ENCODE data around the gene FAM135A. TPM values are rescaled to one million over a fixed set of nuclear protein-coding genes. Genes with fewer than 3 reads are reported as not detected.

FAM135A gene
- total RNA-seq, 6 donors from 2014 or later: 13.7 to 57.9 (median 29.2) TPM

DNA sequence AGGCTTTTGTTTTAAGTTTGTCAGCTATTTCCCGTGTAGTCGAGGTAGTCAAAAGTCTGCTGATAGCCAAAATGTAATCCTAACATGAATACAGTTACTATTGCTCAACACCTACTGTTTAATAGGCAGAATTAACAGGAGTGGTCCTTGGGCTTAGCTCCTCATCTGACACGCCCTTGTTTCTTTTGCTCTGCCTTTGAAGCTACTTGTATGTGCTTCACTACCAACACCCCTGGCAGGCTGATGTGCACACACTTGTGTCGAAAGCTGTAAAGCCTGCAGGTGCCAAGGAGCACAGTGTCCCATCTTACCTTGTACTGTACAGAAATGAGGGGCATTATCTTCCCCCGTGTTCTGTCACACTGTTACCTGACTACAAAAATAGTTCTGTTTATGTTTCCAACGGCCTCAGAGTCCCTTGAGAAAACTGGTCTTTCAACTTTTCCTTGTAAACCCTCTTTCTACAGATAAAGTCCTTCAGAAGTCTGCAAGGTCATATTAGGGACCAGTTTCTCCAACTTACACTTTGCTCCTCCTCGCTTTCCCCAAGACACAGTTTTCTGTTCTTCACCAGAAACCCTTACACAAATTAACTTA, 162.7 kb downstream of the FAM135A start:
- Histone ChIP-seq H3K27ac (no peak overlapping the region), H3K4me1 (peaks cover 0 to 8% (median 2%) of the 10 kb centered on the region in 4 donors), H3K36me3 (peaks cover 0 to 11% (median 7%) of the 10 kb centered on the region in 4 donors), H3K27me3 (no peaks in the 10 kb centered on the region), H3K9me3 (no peaks in the 10 kb centered on the region), H3K4me3 (no peak overlapping the region)
- TF ChIP-seq, protein P1, sequence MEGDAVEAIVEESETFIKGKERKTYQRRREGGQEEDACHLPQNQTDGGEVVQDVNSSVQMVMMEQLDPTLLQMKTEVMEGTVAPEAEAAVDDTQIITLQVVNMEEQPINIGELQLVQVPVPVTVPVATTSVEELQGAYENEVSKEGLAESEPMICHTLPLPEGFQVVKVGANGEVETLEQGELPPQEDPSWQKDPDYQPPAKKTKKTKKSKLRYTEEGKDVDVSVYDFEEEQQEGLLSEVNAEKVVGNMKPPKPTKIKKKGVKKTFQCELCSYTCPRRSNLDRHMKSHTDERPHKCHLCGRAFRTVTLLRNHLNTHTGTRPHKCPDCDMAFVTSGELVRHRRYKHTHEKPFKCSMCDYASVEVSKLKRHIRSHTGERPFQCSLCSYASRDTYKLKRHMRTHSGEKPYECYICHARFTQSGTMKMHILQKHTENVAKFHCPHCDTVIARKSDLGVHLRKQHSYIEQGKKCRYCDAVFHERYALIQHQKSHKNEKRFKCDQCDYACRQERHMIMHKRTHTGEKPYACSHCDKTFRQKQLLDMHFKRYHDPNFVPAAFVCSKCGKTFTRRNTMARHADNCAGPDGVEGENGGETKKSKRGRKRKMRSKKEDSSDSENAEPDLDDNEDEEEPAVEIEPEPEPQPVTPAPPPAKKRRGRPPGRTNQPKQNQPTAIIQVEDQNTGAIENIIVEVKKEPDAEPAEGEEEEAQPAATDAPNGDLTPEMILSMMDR (IDR thresholded peaks at IDR 0.05): no peak
- DNase-seq: peak in 1 of 2 donors; percentile 68
- peak; percentile 29 to 61 for ATAC-seq (ENCODE audit: low FRiP score in 2 of 2)
- WGBS, 2 donors: 59 to 61% methylated on average over 7 of the region's 7 CpGs

- ATAC-seq (ENCODE audit: low FRiP score in 2 of 2) (no peak), DNase-seq (no peak)
- Histone ChIP-seq H3K36me3 (peaks cover 0 to 45% (median 4%) of the 10 kb centered on the region in 4 donors), H3K27ac (no peak overlapping the region), H3K9me3 (no peaks in the 10 kb centered on the region), H3K4me1 (no peaks in the 10 kb centered on the region), H3K4me3 (no peak overlapping the region), H3K27me3 (no peaks in the 10 kb centered on the region)
- TF ChIP-seq, protein P1 (IDR thresholded peaks at IDR 0.05): no peak
- no peak for TF ChIP-seq EP300 (IDR thresholded peaks at IDR 0.05)
- TF ChIP-seq POLR2A (IDR thresholded peaks at IDR 0.05): no peak
- no peak for TF ChIP-seq POLR2AphosphoS5 (IDR thresholded peaks at IDR 0.05)
- 93 to 96% methylated on average over 1 of the region's 1 CpG for WGBS, 2 donors
These were observed 172.8 kb downstream of the FAM135A start for GRCh38 chr6:70586114-70586513.

GRCh38 chr6:70590400-70590799, 177.1 kb downstream of the FAM135A start:
- Histone ChIP-seq H3K36me3 (peaks cover 0 to 7% (median 1%) of the 10 kb centered on the region in 4 donors), H3K4me3 (no peak overlapping the region), H3K27ac (no peak overlapping the region), H3K27me3 (no peaks in the 10 kb centered on the region), H3K9me3 (no peaks in the 10 kb centered on the region), H3K4me1 (no peaks in the 10 kb centered on the region)
- TF ChIP-seq POLR2A (IDR thresholded peaks at IDR 0.05): no peak
- TF ChIP-seq, protein P1 (IDR thresholded peaks at IDR 0.05): no peak
- TF ChIP-seq EP300 (IDR thresholded peaks at IDR 0.05): no peak
- no peak for DNase-seq
- no peak for ATAC-seq (ENCODE audit: low FRiP score in 2 of 2)

DNA sequence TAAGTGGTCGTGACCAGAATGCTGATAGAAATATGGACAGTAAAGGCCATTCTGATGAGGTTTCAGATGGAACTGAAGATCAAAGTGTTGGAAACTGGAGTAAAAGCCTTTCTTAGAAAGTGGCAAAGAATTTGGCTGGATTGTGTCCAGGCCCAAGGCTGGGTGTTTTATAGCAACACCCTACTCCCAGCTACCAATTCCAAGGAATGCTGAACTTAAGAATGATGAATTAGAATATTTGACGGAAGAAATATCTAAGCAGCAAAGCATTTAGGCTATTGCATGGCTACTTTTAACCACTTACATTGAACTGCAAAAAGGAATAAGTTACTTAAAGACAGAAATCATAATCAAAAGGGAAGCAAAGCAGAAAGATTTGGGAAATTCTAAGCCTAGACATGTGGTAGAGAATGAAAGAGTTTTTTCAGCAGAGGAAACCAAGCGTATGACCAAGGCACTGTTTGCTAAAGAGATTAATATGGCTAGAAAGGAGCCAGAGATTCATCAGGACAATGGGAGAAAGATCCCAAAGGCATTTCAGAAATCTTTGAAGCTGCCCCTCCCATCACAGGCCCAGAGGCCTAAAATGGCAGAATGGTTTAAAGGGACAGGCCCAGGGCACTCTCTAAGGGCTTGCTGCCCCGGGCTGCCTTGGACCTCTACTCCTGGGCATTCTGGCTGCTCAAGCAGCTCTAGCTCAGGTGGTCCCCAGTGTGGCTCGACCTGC, 179.2 kb downstream of the FAM135A start:
- Histone ChIP-seq H3K27me3 (no peaks in the 10 kb centered on the region), H3K36me3 (peaks cover 0 to 6% (median 0%) of the 10 kb centered on the region in 4 donors), H3K4me1 (no peaks in the 10 kb centered on the region), H3K9me3 (no peaks in the 10 kb centered on the region), H3K4me3 (no peak overlapping the region), H3K27ac (no peak overlapping the region)
- ATAC-seq (ENCODE audit: low FRiP score in 2 of 2) (no peak), DNase-seq (no peak)
- WGBS, 2 donors: 78 to 87% methylated on average over 4 to 5 of the region's 5 CpGs
- TF ChIP-seq EP300 (IDR thresholded peaks at IDR 0.05) (no peak), POLR2AphosphoS5 (IDR thresholded peaks at IDR 0.05) (no peak), POLR2A (IDR thresholded peaks at IDR 0.05) (no peak)
- TF ChIP-seq, protein P1 (IDR thresholded peaks at IDR 0.05): no peak

DNA sequence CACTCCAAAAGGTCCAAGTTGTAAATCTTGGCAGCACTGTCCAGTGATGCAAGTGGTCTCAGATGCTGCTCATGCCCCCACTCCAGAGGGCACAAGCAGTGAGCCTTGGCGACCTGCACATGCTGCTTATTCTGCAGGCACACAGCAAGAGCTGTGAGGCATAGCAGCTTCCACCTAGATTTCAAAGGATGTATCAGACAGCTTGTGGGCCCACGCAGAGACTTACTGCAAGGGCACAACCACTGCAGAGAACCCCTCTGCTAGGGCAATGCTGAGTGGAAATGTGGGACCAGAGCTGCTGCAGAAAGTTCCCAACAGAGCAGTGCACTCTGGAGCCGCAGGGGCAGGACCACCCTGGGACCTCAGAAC, 179.8 kb downstream of the FAM135A start:
- no peak for TF ChIP-seq POLR2AphosphoS5 (IDR thresholded peaks at IDR 0.05)
- no peak for TF ChIP-seq POLR2A (IDR thresholded peaks at IDR 0.05)
- no peak for TF ChIP-seq EP300 (IDR thresholded peaks at IDR 0.05)
- TF ChIP-seq, protein P1 (IDR thresholded peaks at IDR 0.05): no peak

More for the DNA sequence above, 179.8 kb downstream of the FAM135A start:
- Histone ChIP-seq H3K4me1 (no peaks in the 10 kb centered on the region), H3K9me3 (no peaks in the 10 kb centered on the region), H3K27me3 (no peaks in the 10 kb centered on the region), H3K36me3 (peaks cover 0 to 6% (median 0%) of the 10 kb centered on the region in 4 donors), H3K27ac (no peak overlapping the region), H3K4me3 (no peak overlapping the region)
- WGBS, 2 donors: 94 to 100% methylated on average over 1 to 3 of the region's 3 CpGs
- no peak for DNase-seq
- no peak for ATAC-seq (ENCODE audit: low FRiP score in 2 of 2)

All from upper lobe of left lung (tissue), 6 donors.